GM23338 (cell line): ENCODE data around the gene KIAA1328. TPM values are rescaled to one million over a fixed set of nuclear protein-coding genes. Genes with fewer than 3 reads are reported as not detected.
A peak's percentile ranks its signal among the peaks of the same experiment; 100 is the strongest.

Source experiments
- ATAC-seq: fragments of 200-7000 bp; cut with Tn5 transposase; 3 replicates; pipeline ENCODE4 v1.9.1; 2020
- DNase-seq: peaks from one replicate; pipeline ENCODE4 v3.0.0-alpha.2; 2015; ENCODE audit warnings: low spot score
- H2AFZ ChIP-seq: fragments of 200-600 bp; sonication (generic); 2 replicates; pipeline ENCODE4 v1.8.0; 2016; ENCODE audit warnings: antibody characterized with exemption, mild to moderate bottlenecking, moderate library complexity
- H3F3A ChIP-seq: fragments of 200-600 bp; sonication (generic); replicated peaks from 2 replicates; pipeline ENCODE4 v1.8.0; 2017; ENCODE audit warnings: antibody characterized with exemption, mixed run types, low read depth
- H3K27ac ChIP-seq: fragments of 200-600 bp; sonication (generic); 2 replicates; pipeline ENCODE4 v1.6.1; 2016; ENCODE audit warnings: low read depth
- H3K27me3 ChIP-seq: fragments of 200-600 bp; sonication (generic); 2 replicates; pipeline ENCODE4 v1.8.0; 2016; ENCODE audit warnings: mild to moderate bottlenecking, mixed run types, moderate library complexity; ENCODE audit not compliant: insufficient read depth
- H3K36me3 ChIP-seq: fragments of 200-600 bp; sonication (generic); 2 replicates; pipeline ENCODE4 v1.8.0; 2016; ENCODE audit warnings: mild to moderate bottlenecking; ENCODE audit not compliant: insufficient read depth
- H3K4me1 ChIP-seq: fragments of 200-600 bp; sonication (generic); 2 replicates; pipeline ENCODE4 v1.8.0; 2016; ENCODE audit warnings: mild to moderate bottlenecking, moderate library complexity; ENCODE audit not compliant: insufficient read depth
- H3K4me2 ChIP-seq: fragments of 200-600 bp; sonication (generic); 2 replicates; pipeline ENCODE4 v1.7.1; 2017; ENCODE audit warnings: mixed run types
- H3K4me3 ChIP-seq: fragments of 200-600 bp; sonication (generic); 2 replicates; pipeline ENCODE4 v1.6.1; 2016; ENCODE audit warnings: mixed run types
- H3K79me2 ChIP-seq: fragments of 200-600 bp; sonication (generic); replicated peaks from 2 replicates; pipeline ENCODE4 v1.8.0; 2017; ENCODE audit warnings: mild to moderate bottlenecking; ENCODE audit not compliant: insufficient read depth
- H3K9me2 ChIP-seq: fragments of 200-600 bp; sonication (generic); 2 replicates; pipeline ENCODE4 v1.8.0; 2017; ENCODE audit not compliant: insufficient read depth
- H4K20me1 ChIP-seq: fragments of 200-600 bp; sonication (generic); replicated peaks from 2 replicates; pipeline ENCODE4 v1.8.0; 2017; ENCODE audit warnings: mild to moderate bottlenecking; ENCODE audit not compliant: insufficient read depth
- H3K27ac Mint-ChIP-seq: 2 replicates; pipeline ENCODE4 v1.8.0; 2020; ENCODE audit warnings: inconsistent platforms, mild to moderate bottlenecking, moderate library complexity, mixed read lengths
- H3K27me3 Mint-ChIP-seq: 3 replicates; pipeline ENCODE4 v1.8.0; 2022; ENCODE audit warnings: low read depth, mild to moderate bottlenecking, moderate library complexity, mixed read lengths, inconsistent platforms; ENCODE audit not compliant: insufficient read depth, poor library complexity
- H3K36me3 Mint-ChIP-seq: 3 replicates; pipeline ENCODE4 v1.8.0; 2021; ENCODE audit warnings: low read depth, mild to moderate bottlenecking, inconsistent platforms, moderate library complexity, mixed read lengths
- H3K4me1 Mint-ChIP-seq: 3 replicates; pipeline ENCODE4 v1.8.0; 2020; ENCODE audit warnings: mild to moderate bottlenecking, inconsistent platforms, mixed read lengths
- H3K4me3 Mint-ChIP-seq: 3 replicates; pipeline ENCODE4 v1.8.0; 2021; ENCODE audit warnings: moderate library complexity, mild to moderate bottlenecking, inconsistent platforms, mixed read lengths
- H3K9me3 Mint-ChIP-seq: 3 replicates; pipeline ENCODE4 v1.8.0; 2020; ENCODE audit warnings: moderate library complexity, mild to moderate bottlenecking, inconsistent platforms, mixed read lengths
- CREB1 ChIP-seq: fragments of 250-450 bp; sonication (Bioruptor Pico); IDR thresholded peaks from 2 replicates; pipeline ENCODE4 v1.5.0; 2020; ENCODE audit warnings: low read depth, mild to moderate bottlenecking, moderate library complexity
- EZH2 ChIP-seq: fragments of 200-600 bp; sonication (generic); IDR thresholded peaks from one replicate; pipeline ENCODE4 v1.8.0; 2017; ENCODE audit warnings: antibody characterized with exemption, mild to moderate bottlenecking, low read depth; ENCODE audit not compliant: unreplicated experiment
- EZH2phosphoT487 ChIP-seq: fragments of 200-600 bp; sonication (generic); IDR thresholded peaks from one replicate; pipeline ENCODE4 v1.8.1; 2018; ENCODE audit warnings: antibody characterized with exemption; ENCODE audit not compliant: unreplicated experiment
- JUNB ChIP-seq: IDR thresholded peaks from one replicate; pipeline ENCODE4 v1.6.1; 2016; ENCODE audit warnings: antibody characterized with exemption; ENCODE audit not compliant: unreplicated experiment
- NANOG ChIP-seq: IDR thresholded peaks from 2 replicates; pipeline ENCODE4 v1.6.1; 2016; ENCODE audit warnings: antibody characterized with exemption, borderline replicate concordance
- POLR2AphosphoS5 ChIP-seq: IDR thresholded peaks from 2 replicates; pipeline ENCODE4 v1.6.1; 2016; ENCODE audit warnings: antibody characterized with exemption, low read depth
- REST ChIP-seq: IDR thresholded peaks from one replicate; pipeline ENCODE4 v1.6.1; 2018; ENCODE audit warnings: antibody characterized with exemption; ENCODE audit not compliant: unreplicated experiment
- STAT1 ChIP-seq: IDR thresholded peaks from one replicate; pipeline ENCODE4 v1.6.1; 2016; ENCODE audit warnings: antibody characterized with exemption; ENCODE audit not compliant: unreplicated experiment
- ZNF114 ChIP-seq: fragments of 250-450 bp; sonication (Bioruptor Pico); IDR thresholded peaks from 2 replicates; pipeline ENCODE4 v1.5.0; 2020; ENCODE audit warnings: mild to moderate bottlenecking, moderate library complexity
- ZNF331 ChIP-seq: fragments of 250-450 bp; sonication (Bioruptor Pico); IDR thresholded peaks from 2 replicates; pipeline ENCODE4 v1.5.0; 2020; ENCODE audit warnings: low read depth, mild to moderate bottlenecking, moderate library complexity
- polyA plus RNA-seq: library from polyadenylated mRNA; unstranded; fragments of >200 nt; fragmentation: Nextera tagmentation; extraction: Ambion mirVana; gene quantifications from 2 replicates; pipeline ENCODE4 v1.2.1, GENCODE V29; 2016
- total RNA-seq: library from RNA; depleted of rRNA; stranded (reverse); fragments of >200 nt; shearing (Covaris generic); gene quantifications from 2 replicates; pipeline ENCODE4 v1.2.3, GENCODE V29; 2014
- TF ChIP-seq, protein P1 (sequence below): fragments of 250-450 bp; sonication (Bioruptor Pico); IDR thresholded peaks from 2 replicates; pipeline ENCODE4 v1.5.0; 2020; ENCODE audit warnings: mild to moderate bottlenecking, moderate library complexity

KIAA1328 gene
- total and polyA plus RNA-seq, 2 experiments from 2014 or later, result 5.2 to 8.4 TPM

DNA sequence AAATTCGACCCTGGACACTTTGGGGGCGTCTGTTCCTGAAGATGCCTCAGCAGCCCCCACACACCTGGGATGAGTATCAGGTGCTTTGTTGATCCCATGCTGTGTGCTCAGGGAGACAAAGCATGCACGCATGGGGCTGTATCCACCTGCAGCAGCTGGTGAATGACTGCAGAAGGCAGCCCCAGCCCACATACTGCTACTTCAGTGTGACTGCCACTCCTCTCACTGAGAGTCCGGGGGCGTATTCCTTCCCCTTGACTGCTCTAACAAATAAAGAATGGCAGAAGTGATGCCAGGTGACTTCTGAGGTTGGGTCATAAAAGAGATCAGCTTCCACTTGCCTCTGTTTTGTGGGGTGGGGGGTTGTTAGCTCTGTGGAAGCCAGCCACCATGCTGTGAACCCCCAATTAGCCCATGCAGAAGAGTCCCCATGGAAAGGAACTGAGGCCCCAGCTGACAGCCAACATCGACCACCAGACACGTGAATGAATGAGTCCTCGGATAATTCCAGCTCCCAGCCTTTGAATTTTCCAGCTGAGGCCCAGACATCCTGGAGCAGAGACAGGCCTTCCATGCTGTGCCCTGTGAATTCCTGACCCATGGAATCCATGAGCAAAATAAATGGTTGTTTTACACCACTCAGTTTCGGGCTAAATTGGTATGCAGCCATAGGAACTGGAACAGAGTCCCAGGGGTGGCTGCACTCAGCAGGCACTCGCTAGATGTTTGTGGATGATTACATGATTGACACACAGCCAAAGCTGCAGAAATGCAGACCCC is 447.4 kb downstream of the KIAA1328 start:
- Mint-ChIP-seq H3K9me3 (no peaks in the 10 kb centered on the region; the same call in 2 of the 3 replicates), H3K27me3 (peaks cover 23% of the 10 kb centered on the region), H3K36me3 (no peaks in the 10 kb centered on the region), H3K4me3 (no peak overlapping the region), H3K4me1 (peaks cover 15% of the 10 kb centered on the region), H3K27ac (no peak overlapping the region)
- no peak overlapping the region for H2AFZ ChIP-seq
- H3K27me3 ChIP-seq, result no peaks in the 10 kb centered on the region
- H3K4me1 ChIP-seq, result no peaks in the 10 kb centered on the region
- TF ChIP-seq ZNF331 (no peak), CREB1 (no peak)
- H3K36me3 ChIP-seq, result no peaks in the 10 kb centered on the region
- ATAC-seq (peak; percentile 15; the same call in 1 of the 3 replicates), DNase-seq (no peak)
- H3K27ac ChIP-seq, result no peak overlapping the region
- H3K79me2 ChIP-seq, result no peaks in the 10 kb centered on the region
- no peak overlapping the region for H3K4me3 ChIP-seq
- no peak overlapping the region for H3K4me2 ChIP-seq
- no peaks in the 10 kb centered on the region for H3F3A ChIP-seq
- H3K9me2 ChIP-seq, result no peaks in the 10 kb centered on the region
- H4K20me1 ChIP-seq, result no peaks in the 10 kb centered on the region

- Mint-ChIP-seq H3K36me3 (no peaks in the 10 kb centered on the region), H3K27me3 (peaks cover 15% of the 10 kb centered on the region), H3K4me3 (no peak overlapping the region), H3K4me1 (peaks cover 15% of the 10 kb centered on the region), H3K9me3 (no peaks in the 10 kb centered on the region; the same call in 2 of the 3 replicates), H3K27ac (no peak overlapping the region)
- H3F3A ChIP-seq, result no peaks in the 10 kb centered on the region
- H3K9me2 ChIP-seq, result no peaks in the 10 kb centered on the region
- DNase-seq (no peak), ATAC-seq (no peak)
- no peak overlapping the region for H3K4me3 ChIP-seq
- H3K4me2 ChIP-seq, result no peak overlapping the region
- no peaks in the 10 kb centered on the region for H3K27me3 ChIP-seq
- no peaks in the 10 kb centered on the region for H4K20me1 ChIP-seq
- no peaks in the 10 kb centered on the region for H3K36me3 ChIP-seq
- H2AFZ ChIP-seq, result 0 out of 2 replicates have a peak overlapping the region, but pooled peaks have one; percentile 18
- H3K4me1 ChIP-seq, result no peaks in the 10 kb centered on the region
- no peak overlapping the region for H3K27ac ChIP-seq
- H3K79me2 ChIP-seq, result no peaks in the 10 kb centered on the region
- TF ChIP-seq, protein P1, sequence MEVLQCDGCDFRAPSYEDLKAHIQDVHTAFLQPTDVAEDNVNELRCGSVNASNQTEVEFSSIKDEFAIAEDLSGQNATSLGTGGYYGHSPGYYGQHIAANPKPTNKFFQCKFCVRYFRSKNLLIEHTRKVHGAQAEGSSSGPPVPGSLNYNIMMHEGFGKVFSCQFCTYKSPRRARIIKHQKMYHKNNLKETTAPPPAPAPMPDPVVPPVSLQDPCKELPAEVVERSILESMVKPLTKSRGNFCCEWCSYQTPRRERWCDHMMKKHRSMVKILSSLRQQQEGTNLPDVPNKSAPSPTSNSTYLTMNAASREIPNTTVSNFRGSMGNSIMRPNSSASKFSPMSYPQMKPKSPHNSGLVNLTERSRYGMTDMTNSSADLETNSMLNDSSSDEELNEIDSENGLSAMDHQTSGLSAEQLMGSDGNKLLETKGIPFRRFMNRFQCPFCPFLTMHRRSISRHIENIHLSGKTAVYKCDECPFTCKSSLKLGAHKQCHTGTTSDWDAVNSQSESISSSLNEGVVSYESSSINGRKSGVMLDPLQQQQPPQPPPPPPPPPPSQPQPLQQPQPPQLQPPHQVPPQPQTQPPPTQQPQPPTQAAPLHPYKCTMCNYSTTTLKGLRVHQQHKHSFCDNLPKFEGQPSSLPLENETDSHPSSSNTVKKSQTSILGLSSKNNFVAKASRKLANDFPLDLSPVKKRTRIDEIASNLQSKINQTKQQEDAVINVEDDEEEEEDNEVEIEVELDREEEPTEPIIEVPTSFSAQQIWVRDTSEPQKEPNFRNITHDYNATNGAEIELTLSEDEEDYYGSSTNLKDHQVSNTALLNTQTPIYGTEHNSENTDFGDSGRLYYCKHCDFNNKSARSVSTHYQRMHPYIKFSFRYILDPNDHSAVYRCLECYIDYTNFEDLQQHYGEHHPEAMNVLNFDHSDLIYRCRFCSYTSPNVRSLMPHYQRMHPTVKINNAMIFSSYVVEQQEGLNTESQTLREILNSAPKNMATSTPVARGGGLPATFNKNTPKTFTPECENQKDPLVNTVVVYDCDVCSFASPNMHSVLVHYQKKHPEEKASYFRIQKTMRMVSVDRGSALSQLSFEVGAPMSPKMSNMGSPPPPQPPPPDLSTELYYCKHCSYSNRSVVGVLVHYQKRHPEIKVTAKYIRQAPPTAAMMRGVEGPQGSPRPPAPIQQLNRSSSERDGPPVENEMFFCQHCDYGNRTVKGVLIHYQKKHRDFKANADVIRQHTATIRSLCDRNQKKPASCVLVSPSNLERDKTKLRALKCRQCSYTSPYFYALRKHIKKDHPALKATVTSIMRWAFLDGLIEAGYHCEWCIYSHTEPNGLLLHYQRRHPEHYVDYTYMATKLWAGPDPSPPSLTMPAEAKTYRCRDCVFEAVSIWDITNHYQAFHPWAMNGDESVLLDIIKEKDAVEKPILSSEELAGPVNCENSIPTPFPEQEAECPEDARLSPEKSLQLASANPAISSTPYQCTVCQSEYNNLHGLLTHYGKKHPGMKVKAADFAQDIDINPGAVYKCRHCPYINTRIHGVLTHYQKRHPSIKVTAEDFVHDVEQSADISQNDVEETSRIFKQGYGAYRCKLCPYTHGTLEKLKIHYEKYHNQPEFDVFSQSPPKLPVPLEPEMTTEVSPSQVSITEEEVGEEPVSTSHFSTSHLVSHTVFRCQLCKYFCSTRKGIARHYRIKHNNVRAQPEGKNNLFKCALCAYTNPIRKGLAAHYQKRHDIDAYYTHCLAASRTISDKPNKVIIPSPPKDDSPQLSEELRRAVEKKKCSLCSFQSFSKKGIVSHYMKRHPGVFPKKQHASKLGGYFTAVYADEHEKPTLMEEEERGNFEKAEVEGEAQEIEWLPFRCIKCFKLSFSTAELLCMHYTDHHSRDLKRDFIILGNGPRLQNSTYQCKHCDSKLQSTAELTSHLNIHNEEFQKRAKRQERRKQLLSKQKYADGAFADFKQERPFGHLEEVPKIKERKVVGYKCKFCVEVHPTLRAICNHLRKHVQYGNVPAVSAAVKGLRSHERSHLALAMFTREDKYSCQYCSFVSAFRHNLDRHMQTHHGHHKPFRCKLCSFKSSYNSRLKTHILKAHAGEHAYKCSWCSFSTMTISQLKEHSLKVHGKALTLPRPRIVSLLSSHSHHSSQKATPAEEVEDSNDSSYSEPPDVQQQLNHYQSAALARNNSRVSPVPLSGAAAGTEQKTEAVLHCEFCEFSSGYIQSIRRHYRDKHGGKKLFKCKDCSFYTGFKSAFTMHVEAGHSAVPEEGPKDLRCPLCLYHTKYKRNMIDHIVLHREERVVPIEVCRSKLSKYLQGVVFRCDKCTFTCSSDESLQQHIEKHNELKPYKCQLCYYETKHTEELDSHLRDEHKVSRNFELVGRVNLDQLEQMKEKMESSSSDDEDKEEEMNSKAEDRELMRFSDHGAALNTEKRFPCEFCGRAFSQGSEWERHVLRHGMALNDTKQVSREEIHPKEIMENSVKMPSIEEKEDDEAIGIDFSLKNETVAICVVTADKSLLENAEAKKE (CRISPR knock-in tag), result no peak
- TF ChIP-seq CREB1 (no peak), ZNF114 (no peak), POLR2AphosphoS5 (no peak), EZH2phosphoT487 (no peak), REST (no peak), NANOG (no peak), STAT1 (no peak), EZH2 (no peak), JUNB (no peak), ZNF331 (no peak)
These were observed 448.9 kb downstream of the KIAA1328 start for GRCh38 chr18:37277804-37278203.
